ENCODE data around the gene NPHP4.

GRCh38 chr1:5845376-5845775, 146.8 kb downstream of the NPHP4 start:
- TF ChIP-seq, protein P1, sequence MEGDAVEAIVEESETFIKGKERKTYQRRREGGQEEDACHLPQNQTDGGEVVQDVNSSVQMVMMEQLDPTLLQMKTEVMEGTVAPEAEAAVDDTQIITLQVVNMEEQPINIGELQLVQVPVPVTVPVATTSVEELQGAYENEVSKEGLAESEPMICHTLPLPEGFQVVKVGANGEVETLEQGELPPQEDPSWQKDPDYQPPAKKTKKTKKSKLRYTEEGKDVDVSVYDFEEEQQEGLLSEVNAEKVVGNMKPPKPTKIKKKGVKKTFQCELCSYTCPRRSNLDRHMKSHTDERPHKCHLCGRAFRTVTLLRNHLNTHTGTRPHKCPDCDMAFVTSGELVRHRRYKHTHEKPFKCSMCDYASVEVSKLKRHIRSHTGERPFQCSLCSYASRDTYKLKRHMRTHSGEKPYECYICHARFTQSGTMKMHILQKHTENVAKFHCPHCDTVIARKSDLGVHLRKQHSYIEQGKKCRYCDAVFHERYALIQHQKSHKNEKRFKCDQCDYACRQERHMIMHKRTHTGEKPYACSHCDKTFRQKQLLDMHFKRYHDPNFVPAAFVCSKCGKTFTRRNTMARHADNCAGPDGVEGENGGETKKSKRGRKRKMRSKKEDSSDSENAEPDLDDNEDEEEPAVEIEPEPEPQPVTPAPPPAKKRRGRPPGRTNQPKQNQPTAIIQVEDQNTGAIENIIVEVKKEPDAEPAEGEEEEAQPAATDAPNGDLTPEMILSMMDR (conservative IDR thresholded peaks at IDR 0.05; ENCODE audit: low read length) = no peak
- TF ChIP-seq EZH2phosphoT487 (IDR thresholded peaks at IDR 0.05; ENCODE audit: borderline replicate concordance, low read depth, low read length) = no peak
